HK-2 (cell line): Measurements from ENCODE around the gene GRID1.
"Not testable (repeated sequence)": the region's sequence is repeated elsewhere in the genome, so short reads cannot be mapped to it uniquely, and the experiment has no call there.

Experiments used
- DNase-seq: peaks from one replicate; pipeline ENCODE4 v3.0.0-alpha.2; 2018; ENCODE audit not compliant: unreplicated experiment

GRID1 gene

GRCh38 chr10:86391986-86392722, 25.6 kb upstream of the GRID1 start:
- DNase-seq = no peak

- no peak for DNase-seq
Observed at GRCh38 chr10:86391236-86391840, 24.7 kb upstream of the GRID1 start.

GRCh38 chr10:86390337-86391120, 23.9 kb upstream of the GRID1 start:
- DNase-seq = no peak

GRCh38 chr10:86389441-86390193, 23.0 kb upstream of the GRID1 start:
- DNase-seq = peak; percentile 30

GRCh38 chr10:86389109-86389440, 22.5 kb upstream of the GRID1 start:
- not testable (repeated sequence) for DNase-seq

- no peak for DNase-seq
Observed at GRCh38 chr10:86388119-86388704, 21.6 kb upstream of the GRID1 start.

GRCh38 chr10:86387178-86387794, 20.7 kb upstream of the GRID1 start:
- DNase-seq = no peak

GRCh38 chr10:86385806-86386205, 19.2 kb upstream of the GRID1 start:
- no peak for DNase-seq

- no peak for DNase-seq
Observed at GRCh38 chr10:86377797-86378146, 11.2 kb upstream of the GRID1 start.

GRCh38 chr10:86376852-86377796, 10.5 kb upstream of the GRID1 start:
- DNase-seq = peak; percentile 94

GRCh38 chr10:86376403-86376802, 9.8 kb upstream of the GRID1 start:
- DNase-seq = no peak

GRCh38 chr10:86375204-86375603, 8.6 kb upstream of the GRID1 start:
- no peak for DNase-seq

- DNase-seq = no peak
Observed at GRCh38 chr10:86374664-86375063, 8.1 kb upstream of the GRID1 start.

- no peak for DNase-seq
Observed at GRCh38 chr10:86373828-86374227, 7.2 kb upstream of the GRID1 start.

- DNase-seq = no peak
Observed at GRCh38 chr10:86373251-86373650, 6.7 kb upstream of the GRID1 start.

- DNase-seq = no peak
Observed at GRCh38 chr10:86372784-86373239, 6.2 kb upstream of the GRID1 start.

- DNase-seq = no peak
Observed at GRCh38 chr10:86372119-86372783, 5.7 kb upstream of the GRID1 start.

GRCh38 chr10:86371691-86372090, 5.1 kb upstream of the GRID1 start:
- no peak for DNase-seq

GRCh38 chr10:86371116-86371515, 4.5 kb upstream of the GRID1 start:
- no peak for DNase-seq
